ENCODE results near the gene FHOD3.

- TF ChIP-seq POLR2AphosphoS5 (IDR thresholded peaks at IDR 0.05) (peak in 1 of 2 donors; percentile 42), EP300 (IDR thresholded peaks at IDR 0.05) (no peak)
- TF ChIP-seq, protein P1, sequence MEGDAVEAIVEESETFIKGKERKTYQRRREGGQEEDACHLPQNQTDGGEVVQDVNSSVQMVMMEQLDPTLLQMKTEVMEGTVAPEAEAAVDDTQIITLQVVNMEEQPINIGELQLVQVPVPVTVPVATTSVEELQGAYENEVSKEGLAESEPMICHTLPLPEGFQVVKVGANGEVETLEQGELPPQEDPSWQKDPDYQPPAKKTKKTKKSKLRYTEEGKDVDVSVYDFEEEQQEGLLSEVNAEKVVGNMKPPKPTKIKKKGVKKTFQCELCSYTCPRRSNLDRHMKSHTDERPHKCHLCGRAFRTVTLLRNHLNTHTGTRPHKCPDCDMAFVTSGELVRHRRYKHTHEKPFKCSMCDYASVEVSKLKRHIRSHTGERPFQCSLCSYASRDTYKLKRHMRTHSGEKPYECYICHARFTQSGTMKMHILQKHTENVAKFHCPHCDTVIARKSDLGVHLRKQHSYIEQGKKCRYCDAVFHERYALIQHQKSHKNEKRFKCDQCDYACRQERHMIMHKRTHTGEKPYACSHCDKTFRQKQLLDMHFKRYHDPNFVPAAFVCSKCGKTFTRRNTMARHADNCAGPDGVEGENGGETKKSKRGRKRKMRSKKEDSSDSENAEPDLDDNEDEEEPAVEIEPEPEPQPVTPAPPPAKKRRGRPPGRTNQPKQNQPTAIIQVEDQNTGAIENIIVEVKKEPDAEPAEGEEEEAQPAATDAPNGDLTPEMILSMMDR (IDR thresholded peaks at IDR 0.05): no peak
Measured at GRCh38 chr18:36812678-36813077, 515.2 kb downstream of the FHOD3 start.

All from esophagus muscularis mucosa (tissue), 4 donors.